Thyroid gland (tissue), 4 donors: ENCODE data around the gene LARGE1.

Source experiments
- CTCF ChIP-seq, 6 experiments: fragments of 200-600 bp in 3 of 6; fragments of 450-650 bp in 3 of 6; sonication (generic) in 3 of 6; IDR thresholded peaks; one replicate each; pipeline ENCODE4 v1.5.1; 2016 to 2019; ENCODE audit warnings: antibody characterized with exemption in 6 of 6, mild to moderate bottlenecking in 2 of 6, inconsistent platforms in 1 of 6, moderate library complexity in 1 of 6
- POLR2A ChIP-seq, 2 donors: fragments of 450-650 bp; IDR thresholded peaks; one replicate each; pipeline ENCODE4 v1.6.1; 2017; ENCODE audit warnings: antibody characterized with exemption in 2 of 2, mild to moderate bottlenecking in 2 of 2, moderate library complexity in 1 of 2

GRCh38 chr22:33605666-33606065 lies 314.6 kb downstream of the LARGE1 start:
- TF ChIP-seq POLR2A (IDR thresholded peaks at IDR 0.05): no peak
- no peak for TF ChIP-seq CTCF (IDR thresholded peaks at IDR 0.05)
